Duodenal mucosa (tissue), 2 donors: ENCODE data around the gene ADGRF3.
"Not testable (repeated sequence)": the region's sequence is repeated elsewhere in the genome, so short reads cannot be mapped to it uniquely, and the experiment has no call there.

Experiments
- H3K27ac ChIP-seq: one replicate; pipeline ENCODE4 v1.7.0; 2013; ENCODE audit warnings: low read depth, low read length
- H3K27me3 ChIP-seq, 2 donors: one replicate each; pipeline ENCODE4 v1.7.0; 2013; ENCODE audit warnings: low read length in 2 of 2, control low read depth in 1 of 2; ENCODE audit not compliant: insufficient read depth in 2 of 2, control insufficient read depth in 1 of 2
- H3K36me3 ChIP-seq, 2 donors: one replicate each; pipeline ENCODE4 v1.7.0; 2013; ENCODE audit warnings: low read length in 2 of 2, control low read depth in 1 of 2; ENCODE audit not compliant: insufficient read depth in 2 of 2, control insufficient read depth in 1 of 2
- H3K4me1 ChIP-seq, 2 donors: one replicate each; pipeline ENCODE4 v1.7.0; 2013; ENCODE audit warnings: low read length in 2 of 2, control low read depth in 1 of 2; ENCODE audit not compliant: insufficient read depth in 2 of 2, control insufficient read depth in 1 of 2
- H3K4me3 ChIP-seq, 2 donors: one replicate each; pipeline ENCODE4 v1.7.0; 2013; ENCODE audit warnings: low read length in 2 of 2, low read depth in 1 of 2
- H3K9ac ChIP-seq, 2 donors: one replicate each; pipeline ENCODE4 v1.7.0; 2013; ENCODE audit warnings: low read length in 2 of 2, low read depth in 1 of 2
- H3K9me3 ChIP-seq, 2 donors: one replicate each; pipeline ENCODE4 v1.7.0; 2013; ENCODE audit warnings: low read length in 2 of 2, control low read depth in 1 of 2; ENCODE audit not compliant: control insufficient read depth in 1 of 2

Gene ADGRF3

DNA sequence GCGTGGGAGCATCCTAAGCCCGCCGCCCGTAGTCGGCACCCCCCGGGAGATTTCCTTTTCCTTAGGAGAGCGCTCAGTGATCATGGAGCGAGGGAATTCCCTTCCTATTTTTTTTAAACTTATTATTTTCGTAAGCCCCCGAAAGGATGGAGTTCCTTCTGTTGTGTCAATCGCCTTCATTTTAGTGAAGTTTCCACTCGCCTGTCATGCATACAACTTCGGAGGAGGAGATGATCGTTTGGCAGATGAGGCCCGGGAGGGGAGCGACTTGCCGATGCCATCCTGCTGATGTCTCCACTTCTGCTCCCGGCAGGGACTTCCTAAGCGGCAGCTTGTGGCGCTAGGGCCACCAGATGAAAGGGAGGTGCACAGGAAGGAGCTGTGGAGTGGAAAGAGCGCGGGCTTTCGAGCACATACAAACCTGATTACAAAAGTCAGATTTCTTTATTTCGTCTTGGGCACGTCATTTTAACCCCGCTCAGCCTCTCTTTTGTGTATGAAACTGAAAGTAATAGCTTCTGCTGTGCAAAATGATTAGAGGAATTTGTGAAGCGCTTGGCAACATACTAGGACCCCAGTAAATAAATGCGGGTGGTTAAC lies at the start of gene ADGRF3:
Gene ADGRF3, minus strand, starts transcription at position 336 of the 600 bp plus-strand sequence. CDS start 555 bp downstream, outside the sequence.
- peak within 1 kb of the TSS; percentile 93 to 96 for H3K4me3 ChIP-seq
- H3K4me1 ChIP-seq = peaks cover 15 to 25% of the 10 kb centered on the region in 2 donors
- H3K27me3 ChIP-seq = no peaks in the 10 kb centered on the region
- H3K9ac ChIP-seq = peak within 1 kb of the TSS; percentile 92 to 99
- no peaks in the 10 kb centered on the region for H3K36me3 ChIP-seq
- no peaks in the 10 kb centered on the region for H3K9me3 ChIP-seq
- H3K27ac ChIP-seq = peak within 1 kb of the TSS; percentile 93

GRCh38 chr2:26395394-26395793 lies 48.8 kb upstream of the ADGRF3 start:
- Histone ChIP-seq H3K36me3 (peaks cover 19 to 20% of the 10 kb centered on the region in 2 donors), H3K9ac (no peak overlapping the region), H3K4me3 (no peak overlapping the region), H3K27ac (no peak overlapping the region), H3K4me1 (no peaks in the 10 kb centered on the region), H3K9me3 (no peaks in the 10 kb centered on the region), H3K27me3 (no peaks in the 10 kb centered on the region)

- Histone ChIP-seq H3K4me1 (no peaks in the 10 kb centered on the region), H3K27ac (no peak overlapping the region), H3K9ac (no peak overlapping the region), H3K4me3 (no peak overlapping the region), H3K27me3 (no peaks in the 10 kb centered on the region), H3K36me3 (peaks cover 21 to 22% of the 10 kb centered on the region in 2 donors), H3K9me3 (no peaks in the 10 kb centered on the region)
Observed at GRCh38 chr2:26394694-26395093, 48.1 kb upstream of the ADGRF3 start.

DNA sequence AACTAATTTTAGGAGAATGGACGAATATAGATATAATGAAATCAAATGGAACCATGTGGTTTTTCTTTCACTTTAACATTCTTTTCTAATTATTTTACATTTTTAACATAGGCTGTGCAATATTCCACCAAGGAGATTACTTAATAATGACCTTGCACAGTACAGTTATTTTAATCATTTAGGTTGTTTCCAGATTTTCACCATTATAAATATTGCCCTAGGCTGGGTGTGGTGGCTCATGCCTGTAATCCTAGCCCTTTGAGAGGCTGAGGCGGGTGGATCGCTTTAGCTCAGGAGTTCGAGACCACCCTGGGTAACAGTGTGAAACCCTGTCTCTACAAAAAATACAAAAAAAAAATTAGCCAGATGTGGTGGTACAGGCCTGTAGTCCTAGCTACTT lies 40.6 kb upstream of the ADGRF3 start:
- H3K27ac ChIP-seq = no peak overlapping the region
- no peaks in the 10 kb centered on the region for H3K9me3 ChIP-seq
- H3K4me1 ChIP-seq = no peaks in the 10 kb centered on the region
- no peak overlapping the region for H3K4me3 ChIP-seq
- H3K9ac ChIP-seq = no peak overlapping the region
- no peaks in the 10 kb centered on the region for H3K27me3 ChIP-seq
- H3K36me3 ChIP-seq = peaks cover 10 to 40% of the 10 kb centered on the region in 2 donors

DNA sequence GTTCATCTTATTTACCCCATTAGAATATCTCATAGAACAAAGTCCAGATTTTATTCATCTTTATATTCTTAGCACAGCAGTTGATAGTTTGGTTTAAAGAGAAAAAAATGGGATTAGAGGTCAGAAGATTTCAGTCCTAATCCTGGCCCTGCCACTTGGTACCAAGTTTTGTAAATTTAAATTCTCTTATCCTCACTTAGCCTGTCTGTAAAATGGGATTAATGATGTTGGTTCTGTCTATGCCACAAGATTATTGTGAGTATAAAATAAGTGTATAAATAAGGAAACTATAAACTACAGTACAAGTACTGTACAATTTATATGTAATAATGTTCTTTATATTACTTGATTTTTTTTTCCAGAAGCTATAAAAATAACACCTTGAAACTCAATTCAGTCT lies 38.0 kb upstream of the ADGRF3 start:
- H3K27ac ChIP-seq = no peak overlapping the region
- no peaks in the 10 kb centered on the region for H3K9me3 ChIP-seq
- no peaks in the 10 kb centered on the region for H3K4me1 ChIP-seq
- peaks cover 6 to 30% of the 10 kb centered on the region in 2 donors for H3K36me3 ChIP-seq
- H3K27me3 ChIP-seq = no peaks in the 10 kb centered on the region
- no peak overlapping the region for H3K4me3 ChIP-seq
- no peak overlapping the region for H3K9ac ChIP-seq

DNA sequence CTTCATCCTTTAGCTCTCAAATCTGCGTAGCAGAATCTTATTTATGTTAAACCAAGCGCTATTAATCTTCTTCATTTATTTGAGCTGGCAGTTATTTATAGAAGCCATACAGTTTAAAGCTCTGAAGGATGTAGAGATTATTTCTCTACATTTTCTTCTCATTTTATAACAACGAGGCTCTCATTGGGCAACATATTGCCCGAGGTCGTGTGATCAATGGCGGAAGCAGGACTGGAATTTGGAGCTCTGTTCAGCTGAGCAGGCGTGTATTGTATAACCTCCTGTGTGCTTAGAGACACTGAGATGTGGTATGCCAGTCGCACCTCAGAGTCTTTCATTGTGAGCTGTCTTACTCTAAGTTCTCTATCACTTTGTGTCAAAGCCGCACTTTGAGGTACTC lies 37.6 kb upstream of the ADGRF3 start:
- no peaks in the 10 kb centered on the region for H3K27me3 ChIP-seq
- H3K36me3 ChIP-seq = peaks cover 3 to 26% of the 10 kb centered on the region in 2 donors
- H3K4me1 ChIP-seq = no peaks in the 10 kb centered on the region
- no peak overlapping the region for H3K4me3 ChIP-seq
- H3K27ac ChIP-seq = no peak overlapping the region
- no peaks in the 10 kb centered on the region for H3K9me3 ChIP-seq
- H3K9ac ChIP-seq = no peak overlapping the region

DNA sequence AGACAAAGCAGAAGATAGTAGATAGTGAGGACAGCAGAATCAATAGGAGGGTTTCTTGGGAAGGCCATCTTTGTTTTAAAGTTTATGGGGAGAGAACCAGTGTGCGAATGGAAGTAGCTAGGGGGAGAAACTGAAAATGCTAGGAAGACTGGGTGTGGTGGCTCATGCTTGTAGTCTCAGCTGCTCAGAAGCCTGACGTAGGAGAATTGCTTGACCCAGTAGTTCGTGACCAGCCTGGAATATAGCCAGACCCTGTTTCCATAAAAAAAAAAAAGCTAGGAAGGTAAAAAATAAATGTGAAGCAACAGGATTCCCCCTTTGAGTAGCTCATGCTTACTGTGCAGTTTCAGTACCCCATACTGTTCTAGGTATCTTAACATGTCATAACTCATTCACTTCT lies 36.0 kb upstream of the ADGRF3 start:
- Histone ChIP-seq H3K27ac (no peak overlapping the region), H3K9ac (no peak overlapping the region), H3K9me3 (no peaks in the 10 kb centered on the region), H3K4me1 (no peaks in the 10 kb centered on the region), H3K4me3 (no peak overlapping the region), H3K27me3 (no peaks in the 10 kb centered on the region), H3K36me3 (peaks cover 3 to 25% of the 10 kb centered on the region in 2 donors)

- H3K4me1 ChIP-seq = no peaks in the 10 kb centered on the region
- no peak overlapping the region for H3K4me3 ChIP-seq
- no peak overlapping the region for H3K9ac ChIP-seq
- no peaks in the 10 kb centered on the region for H3K27me3 ChIP-seq
- no peaks in the 10 kb centered on the region for H3K9me3 ChIP-seq
- H3K27ac ChIP-seq = no peak overlapping the region
- peaks cover 7 to 16% of the 10 kb centered on the region in 2 donors for H3K36me3 ChIP-seq
Observed at GRCh38 chr2:26380281-26380680, 33.7 kb upstream of the ADGRF3 start.

GRCh38 chr2:26376799-26377198 lies 30.2 kb upstream of the ADGRF3 start:
- H3K36me3 ChIP-seq = peaks cover 8 to 32% of the 10 kb centered on the region in 2 donors

GRCh38 chr2:26370909-26371308 lies 24.3 kb upstream of the ADGRF3 start:
- not testable (repeated sequence) for H3K4me3 ChIP-seq, H3K4me1 ChIP-seq, H3K9ac ChIP-seq, H3K9me3 ChIP-seq, H3K27me3 ChIP-seq, H3K27ac ChIP-seq
- peaks cover 7 to 49% of the 10 kb centered on the region in 2 donors for H3K36me3 ChIP-seq

More at GRCh38 chr2:26376799-26377198, 30.2 kb upstream of the ADGRF3 start:
- no peak overlapping the region for H3K4me3 ChIP-seq
- H3K9ac ChIP-seq = no peak overlapping the region
- no peak overlapping the region for H3K27ac ChIP-seq
- no peaks in the 10 kb centered on the region for H3K4me1 ChIP-seq
- no peaks in the 10 kb centered on the region for H3K9me3 ChIP-seq
- H3K27me3 ChIP-seq = no peaks in the 10 kb centered on the region
